PC-3 (cell line): Measurements from ENCODE around the gene PHACTR2. TPM values are rescaled to one million over a fixed set of nuclear protein-coding genes. Genes with fewer than 3 reads are reported as not detected.
"Not testable (repeated sequence)": the region's sequence is repeated elsewhere in the genome, so short reads cannot be mapped to it uniquely, and the experiment has no call there.

Experiments
- ATAC-seq: fragments of 200-7000 bp; cut with Tn5 transposase; 2 replicates; pipeline ENCODE4 v1.9.1; 2020; ENCODE audit warnings: mild to moderate bottlenecking, moderate library complexity
- BruUV-seq: library from RNA; stranded (reverse); fragments of 400-500 nt; replicated peaks from 2 replicates; lab custom pipeline; 2021; lab: Mats Ljungman, UMichigan
- CTCF ChIA-PET: fragments of 300-600 bp; sonication (Branson Sonifier 250); formaldehyde crosslinking; loops from one replicate; lab custom pipeline; 2022; ENCODE audit warnings: antibody characterized with exemption; lab: Charles Lee
- POLR2A ChIA-PET: fragments of 300-600 bp; sonication (Branson Sonifier 250); formaldehyde crosslinking; loops from one replicate; lab custom pipeline; 2022; ENCODE audit warnings: antibody characterized with exemption; ENCODE audit not compliant: unreplicated experiment; lab: Charles Lee
- DNase-seq: peaks from one replicate; pipeline ENCODE4 v3.0.0-alpha.2; 2015
- H2AFZ ChIP-seq: fragments of 300-600 bp; sonication (generic); 2 replicates; pipeline ENCODE4 v1.6.0; 2016; ENCODE audit warnings: antibody characterized with exemption, low read length
- H3F3A ChIP-seq: fragments of 300-600 bp; sonication (generic); one replicate; pipeline ENCODE4 v1.6.0; 2017; ENCODE audit warnings: antibody characterized with exemption, low read length, control low read depth, mild to moderate bottlenecking; ENCODE audit not compliant: unreplicated experiment
- H3K27ac ChIP-seq: fragments of 300-600 bp; sonication (generic); 2 replicates; pipeline ENCODE4 v1.5.1; 2016; ENCODE audit warnings: mild to moderate bottlenecking, low read length
- H3K27me3 ChIP-seq: fragments of 300-600 bp; sonication (generic); 2 replicates; pipeline ENCODE4 v1.6.1; 2016; ENCODE audit warnings: low read length, mixed read lengths
- H3K36me3 ChIP-seq: fragments of 300-600 bp; sonication (generic); 2 replicates; pipeline ENCODE4 v1.6.1; 2016; ENCODE audit warnings: low read depth, mixed run types, low read length, mixed read lengths
- H3K4me1 ChIP-seq: fragments of 300-600 bp; sonication (generic); 2 replicates; pipeline ENCODE4 v1.5.1; 2016; ENCODE audit warnings: low read length; ENCODE audit not compliant: insufficient read depth
- H3K4me2 ChIP-seq: fragments of 300-600 bp; sonication (generic); 2 replicates; pipeline ENCODE4 v1.6.0; 2016; ENCODE audit warnings: low read length
- H3K4me3 ChIP-seq: fragments of 300-600 bp; sonication (generic); 2 replicates; pipeline ENCODE4 v1.5.1; 2016; ENCODE audit warnings: mild to moderate bottlenecking, low read length, mixed read lengths
- H3K79me2 ChIP-seq: fragments of 300-600 bp; sonication (generic); 2 replicates; pipeline ENCODE4 v1.6.1; 2017; ENCODE audit warnings: low read length, mixed read lengths
- H3K9ac ChIP-seq: fragments of 300-600 bp; sonication (generic); 2 replicates; pipeline ENCODE4 v1.6.0; 2016; ENCODE audit warnings: mild to moderate bottlenecking, low read length
- H3K9me2 ChIP-seq: fragments of 300-600 bp; sonication (generic); replicated peaks from 2 replicates; pipeline ENCODE4 v1.6.1; 2016; ENCODE audit warnings: mixed run types, low read length, mixed read lengths
- H3K9me3 ChIP-seq: fragments of 300-600 bp; sonication (generic); 2 replicates; pipeline ENCODE4 v1.6.1; 2016; ENCODE audit warnings: low read length, mixed read lengths
- H4K20me1 ChIP-seq: fragments of 300-600 bp; sonication (generic); 2 replicates; pipeline ENCODE4 v1.6.1; 2016; ENCODE audit warnings: low read length, mixed read lengths
- CTCF ChIP-seq: fragments of 300-600 bp; sonication (generic); conservative IDR thresholded peaks from 2 replicates; pipeline ENCODE4 v1.5.1; 2017; ENCODE audit warnings: antibody characterized with exemption, low read depth, mild to moderate bottlenecking, low read length
- EZH2 ChIP-seq: fragments of 300-600 bp; sonication (generic); IDR thresholded peaks from one replicate; pipeline ENCODE4 v1.6.1; 2017; ENCODE audit warnings: antibody characterized with exemption, mild to moderate bottlenecking, low read length; ENCODE audit not compliant: unreplicated experiment
- EZH2phosphoT487 ChIP-seq: fragments of 300-600 bp; sonication (generic); IDR thresholded peaks from 2 replicates; pipeline ENCODE4 v1.6.1; 2018; ENCODE audit warnings: mild to moderate bottlenecking, antibody characterized with exemption, low read length, borderline replicate concordance
- intact Hi-C: fragments of 100-400 bp; cut with micrococcal nuclease; formaldehyde crosslinking; loops from 2 replicates; pipeline ENCODE4 v1.9.0; 2023
- total RNA-seq: library from RNA; depleted of rRNA; stranded (reverse); fragments of >200 nt; gene quantifications from 2 replicates; pipeline ENCODE4 v1.2.3, GENCODE V29; 2014

Gene PHACTR2
- total RNA-seq, 1 experiment from 2014 or later, result 19.4 TPM

- ChIA-PET CTCF (no interaction called here), POLR2A (no interaction called here)
- H3K4me1 ChIP-seq, result no peaks in the 10 kb centered on the region
- no peaks in the 10 kb centered on the region for H3K9me3 ChIP-seq
- H3F3A ChIP-seq, result no peaks in the 10 kb centered on the region
- DNase-seq, result no peak
- H4K20me1 ChIP-seq, result no peaks in the 10 kb centered on the region
- H3K27me3 ChIP-seq, result no peaks in the 10 kb centered on the region
- intact Hi-C loops, result no loop called here
- H3K9me2 ChIP-seq, result no peaks in the 10 kb centered on the region
- no TSS peak for BruUV-seq
- ATAC-seq, result no peak
- H3K4me3 ChIP-seq, result no peak overlapping the region
- H3K27ac ChIP-seq, result no peak overlapping the region
- H3K9ac ChIP-seq, result no peak overlapping the region
- TF ChIP-seq EZH2, result no peak
- no peak overlapping the region for H2AFZ ChIP-seq
- no peak overlapping the region for H3K4me2 ChIP-seq
- no peaks in the 10 kb centered on the region for H3K36me3 ChIP-seq
- no peaks in the 10 kb centered on the region for H3K79me2 ChIP-seq
Measured at GRCh38 chr6:143656026-143656425, 21.7 kb upstream of the PHACTR2 start.

- Histone ChIP-seq H3K27ac (no peak overlapping the region), H3F3A (no peaks in the 10 kb centered on the region), H3K9me3 (no peaks in the 10 kb centered on the region), H3K4me1 (no peaks in the 10 kb centered on the region), H3K79me2 (no peaks in the 10 kb centered on the region), H4K20me1 (no peaks in the 10 kb centered on the region), H2AFZ (no peak overlapping the region), H3K27me3 (no peaks in the 10 kb centered on the region), H3K4me2 (no peak overlapping the region), H3K4me3 (no peak overlapping the region), H3K9me2 (no peaks in the 10 kb centered on the region), H3K36me3 (no peaks in the 10 kb centered on the region), H3K9ac (no peak overlapping the region)
- CTCF ChIA-PET, result no interaction called here
- BruUV-seq, result no TSS peak
- TF ChIP-seq EZH2phosphoT487 (no peak), CTCF (no peak), EZH2 (no peak)
- no peak for ATAC-seq
- POLR2A ChIA-PET, result no interaction called here
- no peak for DNase-seq
- intact Hi-C loops, result no loop called here
Measured at GRCh38 chr6:143657809-143658208, 20.0 kb upstream of the PHACTR2 start.

GRCh38 chr6:143660170-143660569 lies 17.6 kb upstream of the PHACTR2 start:
- H3K9me2 ChIP-seq, H3K27me3 ChIP-seq, H3K36me3 ChIP-seq, H3K79me2 ChIP-seq, DNase-seq, H3F3A ChIP-seq, intact Hi-C loops, POLR2A ChIA-PET, H3K4me3 ChIP-seq, H3K9ac ChIP-seq, H4K20me1 ChIP-seq, H3K4me1 ChIP-seq, CTCF ChIA-PET, H3K4me2 ChIP-seq, BruUV-seq, H3K27ac ChIP-seq, ATAC-seq, H3K9me3 ChIP-seq, H2AFZ ChIP-seq: not testable (repeated sequence)

GRCh38 chr6:143664171-143664570 lies 13.6 kb upstream of the PHACTR2 start:
- ChIA-PET CTCF (no interaction called here), POLR2A (interaction anchor here (0.7 kb wide), 1 partner anchor 25 kb away, joined by 3 read pairs; no protein-coding TSS in a partner anchor)
- BruUV-seq, result no TSS peak
- Histone ChIP-seq H3K4me2 (no peak overlapping the region), H3K4me1 (no peaks in the 10 kb centered on the region), H3K79me2 (no peaks in the 10 kb centered on the region), H2AFZ (no peak overlapping the region), H3K36me3 (no peaks in the 10 kb centered on the region), H3K9ac (no peak overlapping the region), H3K9me3 (no peaks in the 10 kb centered on the region), H4K20me1 (no peaks in the 10 kb centered on the region), H3K9me2 (no peaks in the 10 kb centered on the region), H3K4me3 (no peak overlapping the region), H3F3A (no peaks in the 10 kb centered on the region), H3K27ac (no peak overlapping the region), H3K27me3 (no peaks in the 10 kb centered on the region)
- DNase-seq, result no peak
- no peak for ATAC-seq
- intact Hi-C loops, result no loop called here
- TF ChIP-seq CTCF, result no peak
- no peak for TF ChIP-seq EZH2phosphoT487
- no peak for TF ChIP-seq EZH2

- H4K20me1 ChIP-seq, H3F3A ChIP-seq, H3K9me3 ChIP-seq, H3K36me3 ChIP-seq, POLR2A ChIA-PET, H3K9ac ChIP-seq, BruUV-seq, H3K4me2 ChIP-seq, H3K27ac ChIP-seq, H3K4me1 ChIP-seq, H3K27me3 ChIP-seq, H3K79me2 ChIP-seq, CTCF ChIA-PET, H2AFZ ChIP-seq, DNase-seq, H3K9me2 ChIP-seq, intact Hi-C loops, H3K4me3 ChIP-seq, ATAC-seq: not testable (repeated sequence)
Measured at GRCh38 chr6:143666007-143666406, 11.8 kb upstream of the PHACTR2 start.
